ENCODE data around the gene DENND10. TPM values are rescaled to one million over a fixed set of nuclear protein-coding genes. Genes with fewer than 3 reads are reported as not detected.
A peak's percentile ranks its signal among the peaks of the same experiment; 100 is the strongest.

Gene DENND10
- total RNA-seq, 1 experiment from 2014 or later: 15.8 TPM

- intact Hi-C loops (cut with micrococcal nuclease; ENCODE audit: unreplicated experiment): no loop called here
- no TSS peak for BruUV-seq (replicated peaks)
- Mint-ChIP-seq H3K36me3 (ENCODE audit: insufficient read depth, unreplicated experiment) (peaks cover 20% of the 10 kb centered on the region), H3K4me1 (ENCODE audit: low read depth, unreplicated experiment) (peaks cover 8% of the 10 kb centered on the region), H3K9me3 (ENCODE audit: low read depth, unreplicated experiment) (no peaks in the 10 kb centered on the region), H3K27me3 (ENCODE audit: unreplicated experiment) (no peaks in the 10 kb centered on the region), H3K27ac (ENCODE audit: unreplicated experiment) (peak overlapping the region; percentile 27), H3K4me3 (ENCODE audit: low read depth, unreplicated experiment) (peak overlapping the region; percentile 75)
- no peak for TF ChIP-seq CTCF (IDR thresholded peaks at IDR 0.05; ENCODE audit: unreplicated experiment)
- CTCF ChIA-PET: interaction anchor here (0.7 kb wide), 1 partner anchor 384 kb away, joined by 3 read pairs; no protein-coding TSS in a partner anchor
- DNase-seq: no peak
Observed at GRCh38 chr10:119166118-119166500, 62.2 kb downstream of the DENND10 start.

- H3K27ac Mint-ChIP-seq (ENCODE audit: unreplicated experiment): peak overlapping the region; percentile 7
Observed at GRCh38 chr10:119166564-119166963, 62.7 kb downstream of the DENND10 start.

GRCh38 chr10:119167041-119167440 lies 63.1 kb downstream of the DENND10 start:
- intact Hi-C loops (cut with micrococcal nuclease; ENCODE audit: unreplicated experiment): no loop called here
- Mint-ChIP-seq H3K9me3 (ENCODE audit: low read depth, unreplicated experiment) (no peaks in the 10 kb centered on the region), H3K4me1 (ENCODE audit: low read depth, unreplicated experiment) (peaks cover 8% of the 10 kb centered on the region), H3K4me3 (ENCODE audit: low read depth, unreplicated experiment) (peak overlapping the region; percentile 75), H3K27ac (ENCODE audit: unreplicated experiment) (peak overlapping the region; percentile 7), H3K27me3 (ENCODE audit: unreplicated experiment) (no peaks in the 10 kb centered on the region), H3K36me3 (ENCODE audit: insufficient read depth, unreplicated experiment) (peaks cover 23% of the 10 kb centered on the region)
- CTCF ChIA-PET: interaction anchor here (1.3 kb wide), 1 partner anchor 278 kb away, joined by 3 read pairs; no protein-coding TSS in a partner anchor
- DNase-seq: no peak
- no TSS peak for BruUV-seq (replicated peaks)
- no peak for TF ChIP-seq CTCF (IDR thresholded peaks at IDR 0.05; ENCODE audit: unreplicated experiment)

More at GRCh38 chr10:119166564-119166963, 62.7 kb downstream of the DENND10 start:
- H3K4me3 Mint-ChIP-seq (ENCODE audit: low read depth, unreplicated experiment): peak overlapping the region; percentile 75
- intact Hi-C loops (cut with micrococcal nuclease; ENCODE audit: unreplicated experiment): no loop called here
- no peak for TF ChIP-seq CTCF (IDR thresholded peaks at IDR 0.05; ENCODE audit: unreplicated experiment)
- no peaks in the 10 kb centered on the region for H3K9me3 Mint-ChIP-seq (ENCODE audit: low read depth, unreplicated experiment)
- H3K4me1 Mint-ChIP-seq (ENCODE audit: low read depth, unreplicated experiment): peaks cover 8% of the 10 kb centered on the region
- H3K36me3 Mint-ChIP-seq (ENCODE audit: insufficient read depth, unreplicated experiment): peaks cover 23% of the 10 kb centered on the region
- CTCF ChIA-PET: interaction anchor here (1.3 kb wide), 1 partner anchor 279 kb away, joined by 3 read pairs; no protein-coding TSS in a partner anchor
- no TSS peak for BruUV-seq (replicated peaks)
- DNase-seq: no peak
- no peaks in the 10 kb centered on the region for H3K27me3 Mint-ChIP-seq (ENCODE audit: unreplicated experiment)

GRCh38 chr10:119174109-119174508 lies 70.2 kb downstream of the DENND10 start:
- TF ChIP-seq CTCF (IDR thresholded peaks at IDR 0.05; ENCODE audit: unreplicated experiment): no peak
- CTCF ChIA-PET: no interaction called here
- no TSS peak for BruUV-seq (replicated peaks)
- Mint-ChIP-seq H3K9me3 (ENCODE audit: low read depth, unreplicated experiment) (no peaks in the 10 kb centered on the region), H3K27me3 (ENCODE audit: unreplicated experiment) (no peaks in the 10 kb centered on the region), H3K4me3 (ENCODE audit: low read depth, unreplicated experiment) (no peak overlapping the region), H3K27ac (ENCODE audit: unreplicated experiment) (no peak overlapping the region), H3K36me3 (ENCODE audit: insufficient read depth, unreplicated experiment) (peaks cover 19% of the 10 kb centered on the region), H3K4me1 (ENCODE audit: low read depth, unreplicated experiment) (peaks cover 8% of the 10 kb centered on the region)
- intact Hi-C loops (cut with micrococcal nuclease; ENCODE audit: unreplicated experiment): no loop called here
- DNase-seq: no peak
